ENCODE measurements around the gene TTC33.

The TTC33 gene

DNA sequence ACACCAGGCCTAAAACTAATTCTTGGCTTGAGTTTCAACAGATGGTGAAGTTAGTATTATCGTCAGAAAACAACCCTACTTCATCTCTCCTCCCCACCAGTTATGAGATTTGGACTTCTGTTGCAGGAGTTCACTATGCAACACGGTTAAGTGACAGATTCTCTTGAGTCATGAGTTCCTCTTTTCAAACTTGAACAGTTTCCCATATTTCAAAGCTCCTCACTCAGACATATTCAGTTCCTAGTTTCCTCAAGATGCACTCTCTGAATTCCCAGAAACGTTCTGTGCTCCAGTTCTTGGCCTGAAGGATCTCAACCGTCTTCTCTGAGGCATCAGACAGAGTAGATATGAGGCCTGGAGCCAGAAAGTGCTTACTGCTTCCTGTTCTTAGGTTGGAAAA is 83.3 kb downstream of the TTC33 start:
- H3K4me2 ChIP-seq (ENCODE audit: low read length), result peak overlapping the region; percentile 56
- no peak overlapping the region for H3K9ac ChIP-seq (ENCODE audit: low read length)
- H3K36me3 ChIP-seq (replicated peaks; ENCODE audit: low read depth, low read length), result no peaks in the 10 kb centered on the region
- no peak overlapping the region for H3K4me3 ChIP-seq (ENCODE audit: low read length)
- TF ChIP-seq, protein P1, sequence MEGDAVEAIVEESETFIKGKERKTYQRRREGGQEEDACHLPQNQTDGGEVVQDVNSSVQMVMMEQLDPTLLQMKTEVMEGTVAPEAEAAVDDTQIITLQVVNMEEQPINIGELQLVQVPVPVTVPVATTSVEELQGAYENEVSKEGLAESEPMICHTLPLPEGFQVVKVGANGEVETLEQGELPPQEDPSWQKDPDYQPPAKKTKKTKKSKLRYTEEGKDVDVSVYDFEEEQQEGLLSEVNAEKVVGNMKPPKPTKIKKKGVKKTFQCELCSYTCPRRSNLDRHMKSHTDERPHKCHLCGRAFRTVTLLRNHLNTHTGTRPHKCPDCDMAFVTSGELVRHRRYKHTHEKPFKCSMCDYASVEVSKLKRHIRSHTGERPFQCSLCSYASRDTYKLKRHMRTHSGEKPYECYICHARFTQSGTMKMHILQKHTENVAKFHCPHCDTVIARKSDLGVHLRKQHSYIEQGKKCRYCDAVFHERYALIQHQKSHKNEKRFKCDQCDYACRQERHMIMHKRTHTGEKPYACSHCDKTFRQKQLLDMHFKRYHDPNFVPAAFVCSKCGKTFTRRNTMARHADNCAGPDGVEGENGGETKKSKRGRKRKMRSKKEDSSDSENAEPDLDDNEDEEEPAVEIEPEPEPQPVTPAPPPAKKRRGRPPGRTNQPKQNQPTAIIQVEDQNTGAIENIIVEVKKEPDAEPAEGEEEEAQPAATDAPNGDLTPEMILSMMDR (IDR thresholded peaks at IDR 0.05; ENCODE audit: low read depth, low read length), result no peak
- TF ChIP-seq EZH2phosphoT487 (IDR thresholded peaks at IDR 0.05; ENCODE audit: low read depth), result no peak
- no peaks in the 10 kb centered on the region for H3K27me3 ChIP-seq (ENCODE audit: low read depth, low read length)
- peaks cover 33% of the 10 kb centered on the region for H3K4me1 ChIP-seq (ENCODE audit: low read length)
- H2AFZ ChIP-seq (ENCODE audit: low read depth, low read length), result no peak overlapping the region
- H3K79me2 ChIP-seq (ENCODE audit: low read length), result no peaks in the 10 kb centered on the region
- H3K27ac ChIP-seq (ENCODE audit: low read length), result no peak overlapping the region
- H3K9me3 ChIP-seq (ENCODE audit: insufficient read depth, low read length), result no peaks in the 10 kb centered on the region
- no peaks in the 10 kb centered on the region for H4K20me1 ChIP-seq (ENCODE audit: insufficient read depth, low read length)

DNA sequence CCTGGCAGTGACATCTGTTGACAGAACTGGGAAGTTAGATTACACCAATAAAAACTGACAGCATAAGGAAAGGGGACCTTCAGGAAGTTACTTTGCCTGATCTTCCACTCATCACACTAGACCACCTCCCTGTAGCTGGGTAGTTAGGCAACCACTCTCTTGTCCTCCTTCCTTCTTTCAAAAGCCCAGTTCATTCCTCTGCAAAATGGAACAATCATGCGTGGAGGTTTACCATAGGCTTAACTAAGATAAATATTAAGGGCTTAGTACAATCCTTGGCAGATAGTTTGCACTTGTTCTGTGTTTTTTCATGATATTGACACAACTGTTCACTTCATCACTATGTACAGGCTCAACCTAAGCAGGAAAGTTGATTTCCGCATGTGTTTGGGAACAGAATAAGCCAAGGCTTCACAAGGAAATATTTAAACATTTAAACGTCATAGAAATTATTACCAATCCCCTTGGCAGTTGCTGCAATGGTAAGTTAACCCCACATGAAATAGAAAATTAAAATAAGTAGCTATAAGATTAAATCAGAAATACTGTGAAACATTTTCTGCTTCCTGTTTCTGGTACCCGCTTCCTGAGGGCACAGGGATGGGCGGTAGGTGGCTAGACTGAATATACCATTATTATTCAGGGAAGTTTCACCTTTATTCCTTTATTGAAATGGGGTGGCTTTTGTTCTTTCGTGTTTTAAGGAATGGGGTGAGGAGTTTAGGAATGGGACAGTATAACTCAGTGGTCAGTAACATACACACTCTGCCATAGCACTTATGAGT is 86.0 kb downstream of the TTC33 start:
- Histone ChIP-seq H3K4me2 (ENCODE audit: low read length) (no peak overlapping the region), H3K4me3 (ENCODE audit: low read length) (no peak overlapping the region), H3K9me3 (ENCODE audit: insufficient read depth, low read length) (no peaks in the 10 kb centered on the region), H3K27me3 (ENCODE audit: low read depth, low read length) (no peaks in the 10 kb centered on the region), H2AFZ (ENCODE audit: low read depth, low read length) (no peak overlapping the region), H3K4me1 (ENCODE audit: low read length) (peaks cover 27% of the 10 kb centered on the region), H3K27ac (ENCODE audit: low read length) (no peak overlapping the region), H3K79me2 (ENCODE audit: low read length) (no peaks in the 10 kb centered on the region), H3K36me3 (replicated peaks; ENCODE audit: low read depth, low read length) (no peaks in the 10 kb centered on the region), H3K9ac (ENCODE audit: low read length) (no peak overlapping the region), H4K20me1 (ENCODE audit: insufficient read depth, low read length) (no peaks in the 10 kb centered on the region)
- no peak for TF ChIP-seq EZH2phosphoT487 (IDR thresholded peaks at IDR 0.05; ENCODE audit: low read depth)
- TF ChIP-seq, protein P1 (IDR thresholded peaks at IDR 0.05; ENCODE audit: low read depth, low read length), result no peak

DNA sequence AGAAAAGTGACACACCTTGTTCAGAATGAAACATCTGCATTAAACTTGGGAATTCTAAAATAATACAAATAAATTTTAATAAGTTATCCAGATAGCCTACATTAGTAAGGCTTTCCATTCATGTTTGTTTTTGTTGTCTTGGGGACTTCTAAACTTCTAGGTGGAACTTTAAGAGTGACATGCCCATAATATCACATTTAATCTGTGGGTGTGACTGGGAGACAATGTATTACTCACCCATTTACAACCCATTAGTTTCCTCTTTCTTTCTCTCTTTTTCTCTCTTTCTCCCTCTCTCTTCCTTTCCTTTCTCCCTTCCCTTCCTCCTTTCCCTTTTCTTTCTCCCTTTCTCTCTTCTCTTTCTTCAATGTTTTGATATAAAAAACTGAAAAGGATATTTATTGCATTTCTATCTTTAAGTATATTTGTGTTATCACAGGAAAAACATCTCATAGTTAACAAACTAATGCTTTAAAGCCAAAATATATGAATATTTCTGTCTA is 88.5 kb downstream of the TTC33 start:
- H3K36me3 ChIP-seq (replicated peaks; ENCODE audit: low read depth, low read length), result no peaks in the 10 kb centered on the region
- H3K4me2 ChIP-seq (ENCODE audit: low read length), result no peak overlapping the region
- no peak overlapping the region for H3K9ac ChIP-seq (ENCODE audit: low read length)
- H3K4me3 ChIP-seq (ENCODE audit: low read length), result no peak overlapping the region
- H3K27ac ChIP-seq (ENCODE audit: low read length), result no peak overlapping the region
- no peak for TF ChIP-seq EZH2phosphoT487 (IDR thresholded peaks at IDR 0.05; ENCODE audit: low read depth)
- TF ChIP-seq, protein P1 (IDR thresholded peaks at IDR 0.05; ENCODE audit: low read depth, low read length), result no peak
- H4K20me1 ChIP-seq (ENCODE audit: insufficient read depth, low read length), result no peaks in the 10 kb centered on the region
- no peaks in the 10 kb centered on the region for H3K9me3 ChIP-seq (ENCODE audit: insufficient read depth, low read length)
- H3K79me2 ChIP-seq (ENCODE audit: low read length), result no peaks in the 10 kb centered on the region
- H3K27me3 ChIP-seq (ENCODE audit: low read depth, low read length), result no peaks in the 10 kb centered on the region
- H3K4me1 ChIP-seq (ENCODE audit: low read length), result peaks cover 20% of the 10 kb centered on the region
- no peak overlapping the region for H2AFZ ChIP-seq (ENCODE audit: low read depth, low read length)

DNA sequence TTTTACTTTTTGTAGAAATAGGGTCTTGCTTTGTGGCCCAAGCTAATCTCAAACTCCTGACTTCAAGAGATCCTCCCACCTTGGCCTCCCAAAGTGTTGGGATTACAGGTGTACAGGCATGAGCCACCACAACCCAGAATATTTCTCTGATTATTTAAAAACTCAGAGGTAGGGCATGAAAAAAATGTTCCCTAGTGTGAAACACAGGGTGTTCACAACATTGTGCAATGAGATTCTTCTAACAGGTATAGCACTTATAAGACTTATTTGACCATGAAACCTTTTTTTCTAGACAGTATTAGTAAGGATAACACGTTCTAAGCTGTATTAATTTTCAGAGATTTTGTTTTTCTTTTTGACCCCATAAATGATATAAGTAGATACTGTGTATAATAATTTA is 89.1 kb downstream of the TTC33 start:
- H3K79me2 ChIP-seq (ENCODE audit: low read length), result no peaks in the 10 kb centered on the region
- H3K27ac ChIP-seq (ENCODE audit: low read length), result no peak overlapping the region
- H3K36me3 ChIP-seq (replicated peaks; ENCODE audit: low read depth, low read length), result no peaks in the 10 kb centered on the region
- no peaks in the 10 kb centered on the region for H3K27me3 ChIP-seq (ENCODE audit: low read depth, low read length)
- no peaks in the 10 kb centered on the region for H4K20me1 ChIP-seq (ENCODE audit: insufficient read depth, low read length)
- no peak for TF ChIP-seq EZH2phosphoT487 (IDR thresholded peaks at IDR 0.05; ENCODE audit: low read depth)
- TF ChIP-seq, protein P1 (IDR thresholded peaks at IDR 0.05; ENCODE audit: low read depth, low read length), result no peak
- H3K4me1 ChIP-seq (ENCODE audit: low read length), result peaks cover 15% of the 10 kb centered on the region
- no peaks in the 10 kb centered on the region for H3K9me3 ChIP-seq (ENCODE audit: insufficient read depth, low read length)
- H3K4me2 ChIP-seq (ENCODE audit: low read length), result no peak overlapping the region
- H2AFZ ChIP-seq (ENCODE audit: low read depth, low read length), result no peak overlapping the region
- H3K9ac ChIP-seq (ENCODE audit: low read length), result no peak overlapping the region
- no peak overlapping the region for H3K4me3 ChIP-seq (ENCODE audit: low read length)

Data from OCI-LY3 (cell line).